Measurements from ENCODE around the gene NCOA3.
"Not testable (repeated sequence)": the region's sequence is repeated elsewhere in the genome, so short reads cannot be mapped to it uniquely, and the experiment has no call there.

Gene NCOA3

GRCh38 chr20:47578543-47578942, 76.9 kb downstream of the NCOA3 start:
- Histone ChIP-seq H3K27me3 (no peaks in the 10 kb centered on the region), H3K4me3 (ENCODE audit: low read depth, low read length) (no peak overlapping the region), H3K4me1 (peaks cover 52% of the 10 kb centered on the region), H3K9me3 (no peaks in the 10 kb centered on the region), H3K36me3 (no peaks in the 10 kb centered on the region)
- no peak for TF ChIP-seq CTCF (IDR thresholded peaks at IDR 0.05; ENCODE audit: low read depth, low read length)
- no peak for DNase-seq

- not testable (repeated sequence) for H3K36me3 ChIP-seq; H3K4me3 ChIP-seq (ENCODE audit: low read depth, low read length); H3K27me3 ChIP-seq; H3K9me3 ChIP-seq; DNase-seq
- H3K4me1 ChIP-seq: peaks cover 36% of the 10 kb centered on the region
Measured at GRCh38 chr20:47580686-47581085, 79.0 kb downstream of the NCOA3 start.

GRCh38 chr20:47581090-47581489, 79.4 kb downstream of the NCOA3 start:
- Histone ChIP-seq H3K9me3 (no peaks in the 10 kb centered on the region), H3K4me1 (peaks cover 32% of the 10 kb centered on the region), H3K4me3 (ENCODE audit: low read depth, low read length) (no peak overlapping the region), H3K27me3 (no peaks in the 10 kb centered on the region), H3K36me3 (no peaks in the 10 kb centered on the region)
- no peak for TF ChIP-seq CTCF (IDR thresholded peaks at IDR 0.05; ENCODE audit: low read depth, low read length)
- no peak for DNase-seq

- no peak for DNase-seq
- no peaks in the 10 kb centered on the region for H3K27me3 ChIP-seq
- H3K9me3 ChIP-seq: no peaks in the 10 kb centered on the region
- no peak overlapping the region for H3K4me3 ChIP-seq (ENCODE audit: low read depth, low read length)
- H3K4me1 ChIP-seq: peaks cover 15% of the 10 kb centered on the region
- TF ChIP-seq CTCF (IDR thresholded peaks at IDR 0.05; ENCODE audit: low read depth, low read length): no peak
- no peaks in the 10 kb centered on the region for H3K36me3 ChIP-seq
Measured at GRCh38 chr20:47583551-47583950, 81.9 kb downstream of the NCOA3 start.

- H3K4me3 ChIP-seq (ENCODE audit: low read depth, low read length): no peak overlapping the region
Measured at GRCh38 chr20:47585087-47585747, 83.5 kb downstream of the NCOA3 start.

GRCh38 chr20:47586649-47587294, 85.1 kb downstream of the NCOA3 start:
- no peaks in the 10 kb centered on the region for H3K9me3 ChIP-seq
- DNase-seq: no peak
- no peak overlapping the region for H3K4me3 ChIP-seq (ENCODE audit: low read depth, low read length)
- no peaks in the 10 kb centered on the region for H3K36me3 ChIP-seq
- TF ChIP-seq CTCF (IDR thresholded peaks at IDR 0.05; ENCODE audit: low read depth, low read length): no peak
- H3K4me1 ChIP-seq: 0 out of 2 replicates have a peak, but pooled peaks cover 3% of the 10 kb centered on the region
- H3K27me3 ChIP-seq: no peaks in the 10 kb centered on the region

More at GRCh38 chr20:47585087-47585747, 83.5 kb downstream of the NCOA3 start:
- no peaks in the 10 kb centered on the region for H3K9me3 ChIP-seq
- 0 out of 2 replicates have a peak, but pooled peaks cover 3% of the 10 kb centered on the region for H3K4me1 ChIP-seq
- no peak for DNase-seq
- no peaks in the 10 kb centered on the region for H3K36me3 ChIP-seq
- TF ChIP-seq CTCF (IDR thresholded peaks at IDR 0.05; ENCODE audit: low read depth, low read length): no peak
- no peaks in the 10 kb centered on the region for H3K27me3 ChIP-seq
